Aorta (tissue), 5 donors: ENCODE measurements around the gene TMEM132E. TPM values are rescaled to one million over a fixed set of nuclear protein-coding genes. Genes with fewer than 3 reads are reported as not detected.

ENCODE experiments used
- ATAC-seq: fragments of 200-7000 bp; cut with Tn5 transposase; one replicate; pipeline ENCODE4 v1.9.1; 2022; ENCODE audit warnings: moderate library complexity; ENCODE audit not compliant: low FRiP score
- DNase-seq, 2 donors: peaks; one replicate each; pipeline ENCODE4 v3.0.0-alpha.2; 2020
- H3K27ac ChIP-seq, 2 donors: one replicate each; pipeline ENCODE4 v1.5.1; 2013; ENCODE audit warnings: low read length in 2 of 2, mild to moderate bottlenecking in 2 of 2, moderate library complexity in 2 of 2, control low read depth in 1 of 2, inconsistent platforms in 1 of 2, low read depth in 1 of 2
- H3K27me3 ChIP-seq, 2 donors: one replicate each; pipeline ENCODE4 v1.6.1; 2013; ENCODE audit warnings: control low read depth in 1 of 2, low read length in 1 of 2, mild to moderate bottlenecking in 1 of 2, moderate library complexity in 1 of 2; ENCODE audit not compliant: insufficient read depth in 2 of 2, control insufficient read depth in 1 of 2
- H3K36me3 ChIP-seq, 2 donors: one replicate each; pipeline ENCODE4 v1.6.1; 2013; ENCODE audit warnings: control low read depth in 1 of 2, low read length in 1 of 2, mild to moderate bottlenecking in 1 of 2; ENCODE audit not compliant: insufficient read depth in 2 of 2, control insufficient read depth in 1 of 2
- H3K4me1 ChIP-seq, 2 donors: one replicate each; pipeline ENCODE4 v1.6.1; 2013; ENCODE audit warnings: low read length in 2 of 2, control low read depth in 1 of 2, mild to moderate bottlenecking in 1 of 2, moderate library complexity in 1 of 2; ENCODE audit not compliant: insufficient read depth in 2 of 2, control insufficient read depth in 1 of 2
- H3K4me3 ChIP-seq, 2 donors: one replicate each; pipeline ENCODE4 v1.5.1; 2013; ENCODE audit warnings: low read length in 2 of 2, control low read depth in 1 of 2, mild to moderate bottlenecking in 1 of 2
- H3K9me3 ChIP-seq: one replicate; pipeline ENCODE4 v1.6.1; 2013; ENCODE audit warnings: mild to moderate bottlenecking, low read length; ENCODE audit not compliant: control insufficient read depth
- WGBS, 2 donors: extraction: QIAGEN DNeasy Blood & Tissue Kit; methylation state at CpG; one replicate each; pipeline ENCODE4 v1.1.7; 2013; 5-methylcytosine and 5-hydroxymethylcytosine counted together
- intact Hi-C, 2 donors: fragments of 100-400 bp; cut with DNase I; formaldehyde crosslinking; loops; one replicate each; pipeline versions ENCODE4 v1.14.2 to v1.15.0; 2022
- polyA plus RNA-seq, 2 donors: library from polyadenylated mRNA; stranded (reverse); fragments of 200-250 nt; gene quantifications; one replicate each; pipeline ENCODE4 v1.2.3, GENCODE V29; 2013
- total RNA-seq, 2 donors: library from RNA; stranded (reverse); fragmentation: NEBNext Ultra II Directional; extraction: Animal tissue kit (Norgen Biotek cat#: 25700); gene quantifications; one replicate each; pipeline ENCODE4 v1.2.1, GENCODE V29; 2021
- donor health status: healthy with polysubstance abuse.
- donor health status: Bipolar disorder and iron deficiency.
- donor health status: DM: no; HTN: no; CAD: no.
- donor health status: DM: no; HTN: no; CAD: no.
- donor health status: DM: yes; HTN: yes; CAD: no.

TMEM132E gene
- total and polyA plus RNA-seq, 4 donors: 0.15 to 0.36 (median 0.27) TPM

- Histone ChIP-seq H3K4me1 (no peaks in the 10 kb centered on the region), H3K36me3 (no peaks in the 10 kb centered on the region), H3K9me3 (no peaks in the 10 kb centered on the region), H3K4me3 (no peak overlapping the region), H3K27ac (no peak overlapping the region), H3K27me3 (no peaks in the 10 kb centered on the region)
- 8 to 15% methylated on average over 2 to 3 of the region's 3 CpGs for WGBS, 2 donors
- ATAC-seq (no peak), DNase-seq (no peak)
- intact Hi-C loops: no loop called here
Measured at GRCh38 chr17:34616148-34616547, 36.8 kb downstream of the TMEM132E start.

DNA sequence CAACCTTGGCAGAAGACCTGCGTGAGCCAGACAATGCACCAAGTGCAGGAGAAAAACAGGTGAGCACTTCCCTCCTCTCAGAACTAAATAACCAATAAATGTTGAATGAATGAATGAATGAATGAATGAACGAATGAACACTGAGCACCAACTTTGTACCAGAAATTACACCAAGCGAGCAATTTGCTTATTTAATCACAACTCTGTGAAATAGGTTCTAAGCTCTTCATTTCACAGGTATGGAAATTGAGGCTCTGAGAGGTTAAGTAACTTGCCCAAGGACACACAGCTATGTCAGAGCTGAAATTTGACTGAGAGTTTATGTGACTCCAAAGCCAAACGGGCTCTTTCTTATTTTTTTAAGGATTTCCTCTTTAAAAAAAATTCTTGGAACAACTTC lies 38.0 kb downstream of the TMEM132E start:
- intact Hi-C loops: no loop called here
- DNase-seq (no peak), ATAC-seq (no peak)
- Histone ChIP-seq H3K36me3 (no peaks in the 10 kb centered on the region), H3K4me1 (no peaks in the 10 kb centered on the region), H3K27ac (no peak overlapping the region), H3K4me3 (no peak overlapping the region), H3K9me3 (no peaks in the 10 kb centered on the region), H3K27me3 (no peaks in the 10 kb centered on the region)
- WGBS, 2 donors: 54 to 60% methylated on average over 4 of the region's 4 CpGs

DNA sequence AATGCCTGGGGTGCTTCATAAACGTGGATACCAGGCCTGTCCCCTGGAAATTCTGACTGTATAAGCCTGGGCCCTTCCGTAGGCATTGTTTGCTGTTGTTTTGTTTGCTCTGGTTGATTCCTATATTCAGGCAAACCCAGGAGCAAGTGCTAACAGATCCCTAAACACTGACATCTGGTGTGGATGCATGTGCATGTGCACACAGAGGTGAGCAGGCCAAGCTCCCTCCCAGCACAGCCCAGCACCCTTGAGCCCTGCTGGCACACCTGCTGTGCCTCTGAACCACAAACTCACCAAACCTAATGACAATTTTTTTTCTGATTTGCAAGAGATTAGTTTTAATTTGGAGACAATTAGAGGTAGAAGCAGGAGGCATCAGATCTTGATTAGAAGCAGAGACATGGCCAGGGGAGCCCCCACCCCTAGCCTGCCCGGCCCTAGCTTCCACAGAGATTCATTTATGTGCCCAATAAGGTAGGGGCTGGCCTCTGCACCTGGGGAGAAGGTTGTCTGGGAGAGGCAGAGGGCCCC lies 40.4 kb downstream of the TMEM132E start:
- intact Hi-C loops: no loop called here
- 79 to 88% methylated on average over 3 of the region's 3 CpGs for WGBS, 2 donors

DNA sequence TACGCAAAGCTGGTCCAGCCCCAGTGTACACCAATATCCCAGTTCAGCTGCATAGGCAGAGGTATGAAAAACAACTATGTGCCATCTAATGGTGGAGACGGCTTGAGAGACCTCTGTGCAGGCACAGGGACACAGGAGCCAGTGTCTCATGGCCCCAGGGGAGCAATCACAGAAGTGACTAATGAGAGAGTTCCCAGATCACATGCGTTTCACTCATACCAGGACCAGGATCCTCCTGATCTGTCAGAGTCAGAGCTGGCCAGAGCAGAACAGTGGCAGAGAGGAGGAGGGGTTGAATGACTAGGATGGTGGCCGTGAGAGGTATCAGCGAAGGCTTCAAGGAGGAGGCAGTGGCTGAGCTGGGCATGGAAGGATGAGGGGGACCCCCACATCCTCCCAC lies 41.1 kb downstream of the TMEM132E start:
- no peaks in the 10 kb centered on the region for H3K27me3 ChIP-seq
- DNase-seq (no peak), ATAC-seq (no peak)
- no peaks in the 10 kb centered on the region for H3K36me3 ChIP-seq
- intact Hi-C loops: no loop called here
- H3K4me1 ChIP-seq: no peaks in the 10 kb centered on the region
- WGBS, 2 donors: 71 to 81% methylated on average over 5 of the region's 5 CpGs
- H3K4me3 ChIP-seq: no peak overlapping the region
- H3K9me3 ChIP-seq: no peaks in the 10 kb centered on the region
- no peak overlapping the region for H3K27ac ChIP-seq

More for the DNA sequence above, 40.4 kb downstream of the TMEM132E start:
- H3K27ac ChIP-seq: no peak overlapping the region
- no peaks in the 10 kb centered on the region for H3K27me3 ChIP-seq
- no peaks in the 10 kb centered on the region for H3K9me3 ChIP-seq
- no peaks in the 10 kb centered on the region for H3K36me3 ChIP-seq
- ATAC-seq (no peak), DNase-seq (no peak)
- H3K4me3 ChIP-seq: no peak overlapping the region
- no peaks in the 10 kb centered on the region for H3K4me1 ChIP-seq

DNA sequence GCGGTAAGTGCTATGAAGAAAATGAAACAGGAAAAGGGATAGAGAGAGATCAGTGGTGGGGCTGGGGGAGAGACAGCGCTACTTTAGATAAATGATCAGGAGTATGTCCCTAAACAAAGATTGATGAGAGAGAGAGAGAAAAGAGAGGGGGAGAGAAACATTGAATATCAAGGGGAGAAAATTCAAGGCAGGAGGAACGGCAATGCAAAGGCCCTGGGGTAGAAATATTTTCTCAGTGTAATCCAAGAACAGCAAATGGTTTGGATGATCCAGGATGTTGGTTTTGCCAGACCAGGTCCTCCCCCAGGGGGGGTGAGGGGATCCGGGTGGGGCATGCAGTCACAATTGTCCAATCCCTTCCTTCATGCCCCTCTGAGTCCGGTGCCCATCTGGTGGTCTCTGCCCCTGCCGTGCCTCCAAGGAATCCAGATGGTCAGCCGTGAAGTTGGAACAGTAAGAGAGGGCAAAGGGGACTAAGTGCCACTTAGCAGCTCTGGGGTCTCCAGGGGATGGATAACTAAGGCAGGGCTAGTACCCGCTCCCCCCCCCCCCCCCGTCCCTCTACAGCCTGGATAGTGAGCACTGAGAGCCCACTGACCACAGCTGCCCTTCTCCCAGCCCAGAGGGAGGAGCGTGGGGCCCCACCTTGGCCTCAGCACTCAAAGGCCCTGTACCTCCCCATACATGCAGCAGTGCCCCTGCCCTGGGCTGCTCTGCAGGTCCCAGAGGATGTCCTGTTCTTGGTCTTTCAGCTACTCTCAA lies 43.7 kb downstream of the TMEM132E start:
- WGBS, 2 donors: 77 to 83% methylated on average over 9 to 10 of the region's 10 CpGs
- no peaks in the 10 kb centered on the region for H3K36me3 ChIP-seq
- H3K27me3 ChIP-seq: no peaks in the 10 kb centered on the region
- no peak for ATAC-seq
- H3K4me1 ChIP-seq: no peaks in the 10 kb centered on the region
- H3K4me3 ChIP-seq: no peak overlapping the region
- intact Hi-C loops: no loop called here
- no peak overlapping the region for H3K27ac ChIP-seq
- DNase-seq: no peak
- H3K9me3 ChIP-seq: no peaks in the 10 kb centered on the region

- intact Hi-C loops: no loop called here
- Histone ChIP-seq H3K27ac (no peak overlapping the region), H3K27me3 (no peaks in the 10 kb centered on the region), H3K4me3 (no peak overlapping the region), H3K4me1 (no peaks in the 10 kb centered on the region), H3K36me3 (no peaks in the 10 kb centered on the region), H3K9me3 (no peaks in the 10 kb centered on the region)
- ATAC-seq (no peak), DNase-seq (no peak)
- WGBS, 2 donors: 27 to 37% methylated on average over 12 of the region's 12 CpGs
Measured at GRCh38 chr17:34623856-34624766, 44.7 kb downstream of the TMEM132E start.

- DNase-seq: no peak
- no peaks in the 10 kb centered on the region for H3K27me3 ChIP-seq
- WGBS, 2 donors: 23 to 29% methylated on average over 7 of the region's 7 CpGs
Measured at GRCh38 chr17:34624767-34625383, 45.5 kb downstream of the TMEM132E start.

GRCh38 chr17:34626121-34626681 lies 46.8 kb downstream of the TMEM132E start:
- Histone ChIP-seq H3K9me3 (no peaks in the 10 kb centered on the region), H3K27me3 (no peaks in the 10 kb centered on the region), H3K36me3 (no peaks in the 10 kb centered on the region), H3K27ac (no peak overlapping the region), H3K4me3 (no peak overlapping the region), H3K4me1 (no peaks in the 10 kb centered on the region)
- 1 to 3% methylated on average over 42 to 53 of the region's 53 CpGs for WGBS, 2 donors
- ATAC-seq (no peak), DNase-seq (no peak)
- intact Hi-C loops: no loop called here

More at GRCh38 chr17:34624767-34625383, 45.5 kb downstream of the TMEM132E start:
- intact Hi-C loops: no loop called here
- no peak for ATAC-seq
- H3K36me3 ChIP-seq: no peaks in the 10 kb centered on the region
- no peak overlapping the region for H3K4me3 ChIP-seq
- no peak overlapping the region for H3K27ac ChIP-seq
- no peaks in the 10 kb centered on the region for H3K4me1 ChIP-seq
- H3K9me3 ChIP-seq: no peaks in the 10 kb centered on the region
